Measurements from ENCODE around the gene CELSR2.
A peak's percentile ranks its signal among the peaks of the same experiment; 100 is the strongest.

Gene CELSR2

DNA sequence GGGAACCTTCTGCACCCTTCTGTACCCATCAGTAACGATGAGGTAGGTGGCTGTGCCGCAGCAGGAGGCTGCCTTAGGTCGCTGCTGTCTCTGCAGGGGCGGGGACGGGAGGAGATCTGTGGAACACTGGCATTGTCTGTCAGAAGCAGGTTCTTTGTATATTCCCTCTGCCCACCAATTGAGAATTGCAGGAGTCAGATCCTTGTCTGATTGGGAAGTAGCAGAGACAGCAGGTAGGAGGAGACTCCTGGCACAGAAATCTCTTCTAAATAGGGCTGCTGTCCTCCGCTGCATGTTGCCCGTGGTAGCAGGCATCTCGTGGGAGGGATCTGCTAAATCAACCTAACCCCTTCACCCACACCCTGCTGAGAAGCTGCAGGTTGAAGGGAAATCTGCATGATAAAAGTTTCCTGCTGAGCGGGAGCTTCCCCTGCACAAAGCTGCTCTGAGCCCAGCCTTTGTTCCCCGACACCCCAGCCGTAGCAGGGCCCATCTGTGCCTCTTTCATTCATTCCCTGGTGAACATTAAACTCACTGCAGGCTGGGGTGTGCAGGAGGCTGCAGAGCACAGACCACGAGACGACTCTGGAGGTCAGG, 19.7 kb upstream of the CELSR2 start:
- no peak for DNase-seq

DNA sequence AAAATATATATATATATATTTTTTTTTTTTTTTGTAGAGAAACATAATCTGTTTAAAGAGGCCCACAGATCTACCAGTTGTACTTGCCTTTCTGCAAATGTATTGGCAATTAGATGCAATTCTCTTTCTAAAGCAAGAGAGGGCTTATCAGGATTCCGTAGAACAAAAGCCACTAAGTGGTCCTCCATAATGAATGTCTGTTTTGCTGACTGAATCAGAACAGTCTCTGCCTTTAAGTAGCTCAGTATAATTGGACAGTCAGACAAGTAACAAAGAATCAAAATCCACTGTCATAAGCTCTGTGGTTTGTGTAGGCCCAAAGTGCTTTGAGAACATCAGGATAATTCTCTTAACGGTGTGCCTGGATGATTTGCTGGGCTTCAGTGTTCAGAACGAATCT, 18.3 kb upstream of the CELSR2 start:
- DNase-seq: no peak

GRCh38 chr1:109235137-109235536, 14.2 kb upstream of the CELSR2 start:
- no peak for DNase-seq

GRCh38 chr1:109237512-109237911, 11.8 kb upstream of the CELSR2 start:
- no peak for DNase-seq

- no peak for DNase-seq
Observed at GRCh38 chr1:109238382-109238781, 11.0 kb upstream of the CELSR2 start.

GRCh38 chr1:109239047-109239408, 10.3 kb upstream of the CELSR2 start:
- no peak for DNase-seq

- peak in 1 of 2 experiments; percentile 36 for DNase-seq
Observed at GRCh38 chr1:109239409-109240068, 9.8 kb upstream of the CELSR2 start.

- DNase-seq: peak in 1 of 2 experiments; percentile 36
Observed at GRCh38 chr1:109240158-109241152, 8.9 kb upstream of the CELSR2 start.

DNA sequence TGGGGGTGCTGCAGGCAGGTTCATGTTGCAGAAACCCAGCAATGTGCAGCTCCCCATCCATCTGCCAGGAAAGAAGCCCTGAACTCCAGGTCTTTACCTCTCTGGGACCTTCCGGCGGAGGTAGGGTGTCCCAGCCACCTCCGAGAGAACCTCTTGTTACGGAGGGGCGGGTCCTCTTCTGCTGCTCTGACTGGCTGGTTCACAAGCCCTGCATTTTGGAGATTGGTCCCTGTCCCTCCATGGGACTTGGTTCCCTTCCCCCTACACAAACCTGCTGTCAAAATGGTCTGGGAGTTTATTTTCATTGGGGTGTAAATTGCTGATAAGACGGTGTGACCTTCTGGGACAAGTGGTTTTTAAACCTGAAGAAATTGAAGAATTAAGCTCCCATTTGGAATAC, 8.0 kb upstream of the CELSR2 start:
- no peak for DNase-seq

- DNase-seq: no peak
Observed at GRCh38 chr1:109241841-109242345, 7.4 kb upstream of the CELSR2 start.

DNA sequence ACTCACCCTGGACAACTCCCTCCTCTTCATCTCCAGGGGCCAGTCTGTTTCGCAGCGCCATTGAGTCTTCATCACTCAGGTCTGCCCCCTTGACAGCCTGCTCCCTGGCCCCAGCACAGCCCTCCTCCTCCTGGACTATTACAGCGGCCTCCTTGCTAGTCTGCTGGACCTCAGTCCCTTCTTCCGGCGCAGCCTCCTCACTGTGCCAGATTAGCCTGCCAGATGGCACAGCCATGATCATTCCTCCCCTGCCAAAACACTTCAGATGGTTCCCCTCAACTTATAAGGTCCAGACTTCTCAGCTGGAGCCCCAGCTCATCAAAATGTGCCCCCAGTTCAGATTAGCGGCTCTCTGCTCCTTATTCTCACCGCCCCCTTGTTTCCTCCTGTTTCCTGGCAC, 7.0 kb upstream of the CELSR2 start:
- no peak for DNase-seq

DNA sequence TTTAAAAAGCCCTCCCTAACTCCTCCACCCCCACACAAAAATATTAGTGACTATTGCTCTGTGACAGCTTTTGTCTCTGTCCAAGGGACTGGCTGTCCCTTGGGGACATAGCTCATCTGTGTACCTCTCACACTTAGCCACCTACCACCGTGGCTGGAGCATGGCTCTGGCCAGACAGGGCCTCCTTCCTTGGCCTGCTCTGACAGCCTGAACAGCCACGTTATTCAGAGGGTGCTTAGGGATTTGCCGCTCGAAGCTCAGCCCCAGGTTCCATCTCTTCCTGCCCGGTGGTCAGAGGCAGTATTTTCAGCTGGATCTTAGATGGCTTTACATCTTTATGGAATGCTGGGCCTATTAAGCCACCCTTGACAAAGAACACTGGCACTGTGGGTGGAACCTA, 6.1 kb upstream of the CELSR2 start:
- DNase-seq: no peak

DNA sequence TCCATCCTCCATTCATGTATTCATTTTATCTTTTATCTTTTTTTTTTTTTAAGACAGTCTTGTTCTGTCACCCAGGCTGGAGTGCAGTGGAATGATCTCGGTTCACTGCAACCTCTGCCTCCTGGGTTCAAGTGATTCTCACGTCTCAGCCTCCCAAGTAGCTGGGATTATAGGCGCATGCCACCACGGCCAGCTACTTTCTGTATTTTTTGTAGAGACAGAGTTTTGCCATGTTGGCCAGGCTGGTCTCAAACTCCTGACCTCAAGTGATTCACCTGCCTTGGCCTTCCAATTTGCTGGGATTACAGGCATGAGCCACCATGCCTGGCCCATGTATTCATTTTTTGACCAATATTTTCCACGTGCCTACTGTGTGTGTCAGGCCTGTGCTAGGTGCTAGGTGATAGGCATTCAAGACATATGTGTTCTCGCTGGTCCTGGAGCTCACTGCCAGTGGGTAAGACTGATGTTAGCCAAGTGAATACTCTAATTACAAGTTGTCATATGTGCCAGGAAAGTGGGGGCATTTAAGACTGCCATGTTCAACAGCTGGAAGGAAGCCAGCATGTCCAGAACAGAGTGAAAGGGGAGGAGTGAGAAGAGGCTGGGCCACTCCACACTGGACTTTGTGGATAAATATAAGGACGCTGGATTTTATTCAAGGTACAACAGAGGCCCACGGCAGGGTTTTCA, 5.3 kb upstream of the CELSR2 start:
- no peak for DNase-seq

- no peak for DNase-seq
Observed at GRCh38 chr1:109246141-109246551, 3.2 kb upstream of the CELSR2 start.

- no peak for DNase-seq
Observed at GRCh38 chr1:109247401-109248365, 1.7 kb upstream of the CELSR2 start.

DNA sequence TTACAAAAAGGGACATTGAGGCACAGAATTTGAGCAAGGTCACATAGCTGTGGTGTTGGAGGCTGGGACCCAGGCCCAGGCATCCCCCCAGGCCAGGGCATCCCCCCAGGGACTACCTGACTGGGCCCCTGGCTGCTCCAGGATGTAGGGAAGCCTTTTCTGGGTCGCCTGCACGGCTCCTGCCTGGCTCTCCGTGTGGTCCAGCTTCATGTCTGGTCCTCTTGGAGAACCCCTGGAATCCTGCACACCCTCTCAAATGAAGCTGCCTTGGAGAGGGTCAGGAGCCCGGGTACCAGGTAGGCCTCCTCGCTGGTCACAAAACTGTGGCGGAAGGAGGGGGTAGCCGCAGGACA, 919 bp upstream of the CELSR2 start:
- DNase-seq: no peak

DNA sequence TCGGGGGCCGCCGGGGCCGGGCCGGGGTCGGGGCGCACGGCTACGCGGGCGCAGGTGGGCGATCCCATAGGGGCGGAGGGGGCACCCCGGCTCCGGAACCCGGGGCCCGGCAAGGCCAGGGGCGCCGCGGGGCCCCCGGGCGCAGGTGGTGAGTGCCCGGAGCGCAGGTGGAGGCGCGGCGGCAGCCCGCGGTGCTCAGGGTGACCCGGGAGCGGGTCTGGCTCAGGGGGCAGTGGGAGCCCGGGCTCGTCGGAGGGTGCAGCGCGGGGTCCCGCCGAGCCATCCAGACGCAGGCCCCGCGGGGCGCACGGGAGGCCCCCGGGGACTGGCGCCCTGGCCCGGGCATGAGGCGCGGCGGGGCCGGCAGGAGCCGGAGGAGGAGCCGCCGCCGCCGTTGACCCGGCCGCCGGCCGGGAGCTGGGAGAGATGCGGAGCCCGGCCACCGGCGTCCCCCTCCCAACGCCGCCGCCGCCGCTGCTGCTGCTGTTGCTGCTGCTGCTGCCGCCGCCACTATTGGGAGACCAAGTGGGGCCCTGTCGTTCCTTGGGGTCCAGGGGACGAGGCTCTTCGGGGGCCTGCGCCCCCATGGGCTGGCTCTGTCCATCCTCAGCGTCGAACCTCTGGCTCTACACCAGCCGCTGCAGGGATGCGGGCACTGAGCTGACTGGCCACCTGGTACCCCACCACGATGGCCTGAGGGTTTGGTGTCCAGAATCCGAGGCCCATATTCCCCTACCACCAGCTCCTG, 489 bp downstream of the CELSR2 start:
- DNase-seq: no peak

- DNase-seq: no peak
Observed at GRCh38 chr1:109250454-109251276, 1.3 kb downstream of the CELSR2 start.

DNA sequence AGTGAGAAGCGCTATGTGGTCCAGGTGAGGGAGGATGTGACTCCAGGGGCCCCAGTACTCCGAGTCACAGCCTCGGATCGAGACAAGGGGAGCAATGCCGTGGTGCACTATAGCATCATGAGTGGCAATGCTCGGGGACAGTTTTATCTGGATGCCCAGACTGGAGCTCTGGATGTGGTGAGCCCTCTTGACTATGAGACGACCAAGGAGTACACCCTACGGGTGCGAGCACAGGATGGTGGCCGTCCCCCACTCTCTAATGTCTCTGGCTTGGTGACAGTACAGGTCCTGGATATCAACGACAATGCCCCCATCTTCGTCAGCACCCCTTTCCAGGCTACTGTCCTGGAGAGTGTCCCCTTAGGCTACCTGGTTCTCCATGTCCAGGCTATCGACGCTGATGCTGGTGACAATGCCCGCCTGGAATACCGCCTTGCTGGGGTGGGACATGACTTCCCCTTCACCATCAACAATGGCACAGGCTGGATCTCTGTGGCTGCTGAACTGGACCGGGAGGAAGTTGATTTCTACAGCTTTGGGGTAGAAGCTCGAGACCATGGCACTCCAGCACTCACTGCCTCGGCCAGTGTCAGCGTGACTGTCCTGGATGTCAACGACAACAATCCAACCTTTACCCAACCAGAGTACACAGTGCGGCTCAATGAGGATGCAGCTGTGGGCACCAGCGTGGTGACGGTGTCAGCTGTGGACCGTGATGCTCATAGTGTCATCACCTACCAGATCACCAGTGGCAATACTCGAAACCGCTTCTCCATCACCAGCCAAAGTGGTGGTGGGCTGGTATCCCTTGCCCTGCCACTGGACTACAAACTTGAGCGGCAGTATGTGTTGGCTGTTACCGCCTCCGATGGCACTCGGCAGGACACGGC, 2.2 kb downstream of the CELSR2 start:
- no peak for DNase-seq

Measured in activated CD4-positive, alpha-beta T cell treated with anti-CD3 and anti-CD28 coated beads, Interleukin-2, amount 50 U/mL, for 48 hours (primary cell).